Measurements from ENCODE around the gene OPCML. TPM values are rescaled to one million over a fixed set of nuclear protein-coding genes. Genes with fewer than 3 reads are reported as not detected.

OPCML gene
- total RNA-seq, 1 experiment from 2014 or later: not detected

DNA sequence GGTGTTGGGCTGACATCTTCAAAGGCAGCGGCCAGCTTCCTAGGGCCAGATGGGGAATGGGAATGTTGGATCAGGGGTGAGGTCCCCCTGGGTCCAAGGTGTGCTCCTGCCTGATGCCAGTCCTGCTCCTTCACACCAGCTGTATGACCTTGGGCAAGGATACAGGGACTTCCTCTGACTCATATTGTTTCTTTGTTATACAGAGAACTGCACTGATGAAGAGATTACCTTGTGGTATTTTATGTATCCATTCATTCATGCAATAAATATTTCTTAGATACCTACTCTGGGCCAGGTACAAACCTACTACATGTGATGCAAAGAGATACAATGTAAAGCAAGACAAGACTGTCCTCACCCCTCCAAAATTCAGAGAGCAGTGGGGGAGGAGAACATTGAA, 3.9 kb upstream of the OPCML start:
- CTCF ChIA-PET: no interaction called here
- Histone ChIP-seq H3K4me2 (no peak overlapping the region), H3K27me3 (ENCODE audit: insufficient read depth, low read depth) (peaks cover 67% of the 10 kb centered on the region), H3K9me2 (ENCODE audit: insufficient read depth) (no peaks in the 10 kb centered on the region), H3K4me3 (no peak overlapping the region), H3K27ac (no peak overlapping the region), H3K79me2 (ENCODE audit: low read depth) (no peaks in the 10 kb centered on the region), H3K9me3 (ENCODE audit: insufficient read depth, low read depth) (no peaks in the 10 kb centered on the region), H4K20me1 (ENCODE audit: insufficient read depth) (no peaks in the 10 kb centered on the region), H2AFZ (no peak overlapping the region), H3K36me3 (ENCODE audit: low read depth) (no peaks in the 10 kb centered on the region), H3F3A (ENCODE audit: insufficient read depth, low read depth) (no peaks in the 10 kb centered on the region), H3K4me1 (replicated peaks; ENCODE audit: insufficient read depth) (no peaks in the 10 kb centered on the region)
- intact Hi-C loops (cut with micrococcal nuclease; ENCODE audit: unreplicated experiment): no loop called here
- BruUV-seq (replicated peaks): no TSS peak
- DNase-seq: no peak
- POLR2A ChIA-PET (ENCODE audit: unreplicated experiment): no interaction called here
- no peak for TF ChIP-seq EZH2 (IDR thresholded peaks at IDR 0.05; ENCODE audit: low read depth)
- TF ChIP-seq, protein P1, sequence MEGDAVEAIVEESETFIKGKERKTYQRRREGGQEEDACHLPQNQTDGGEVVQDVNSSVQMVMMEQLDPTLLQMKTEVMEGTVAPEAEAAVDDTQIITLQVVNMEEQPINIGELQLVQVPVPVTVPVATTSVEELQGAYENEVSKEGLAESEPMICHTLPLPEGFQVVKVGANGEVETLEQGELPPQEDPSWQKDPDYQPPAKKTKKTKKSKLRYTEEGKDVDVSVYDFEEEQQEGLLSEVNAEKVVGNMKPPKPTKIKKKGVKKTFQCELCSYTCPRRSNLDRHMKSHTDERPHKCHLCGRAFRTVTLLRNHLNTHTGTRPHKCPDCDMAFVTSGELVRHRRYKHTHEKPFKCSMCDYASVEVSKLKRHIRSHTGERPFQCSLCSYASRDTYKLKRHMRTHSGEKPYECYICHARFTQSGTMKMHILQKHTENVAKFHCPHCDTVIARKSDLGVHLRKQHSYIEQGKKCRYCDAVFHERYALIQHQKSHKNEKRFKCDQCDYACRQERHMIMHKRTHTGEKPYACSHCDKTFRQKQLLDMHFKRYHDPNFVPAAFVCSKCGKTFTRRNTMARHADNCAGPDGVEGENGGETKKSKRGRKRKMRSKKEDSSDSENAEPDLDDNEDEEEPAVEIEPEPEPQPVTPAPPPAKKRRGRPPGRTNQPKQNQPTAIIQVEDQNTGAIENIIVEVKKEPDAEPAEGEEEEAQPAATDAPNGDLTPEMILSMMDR (conservative IDR thresholded peaks at IDR 0.05): no peak

DNA sequence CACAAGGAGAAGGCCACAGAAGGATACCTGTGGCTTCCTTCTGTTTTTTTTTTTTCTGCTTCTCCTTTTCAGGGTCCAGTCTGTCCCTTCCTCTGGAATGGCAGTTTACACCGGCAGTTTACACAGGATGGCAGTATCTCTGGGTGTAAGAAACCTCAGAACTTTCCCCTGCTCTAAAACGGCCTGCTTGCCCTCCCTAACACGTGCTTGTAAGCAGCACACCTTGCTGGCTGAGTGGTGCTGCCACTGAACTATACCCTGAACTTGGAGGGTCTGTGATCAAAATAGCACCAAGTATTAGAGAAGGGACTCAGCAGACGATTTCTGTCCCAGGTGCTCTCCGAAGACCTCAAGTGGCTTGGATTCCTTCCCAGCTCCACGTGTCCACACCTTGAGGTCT, 904 bp upstream of the OPCML start:
- intact Hi-C loops (cut with micrococcal nuclease; ENCODE audit: unreplicated experiment): no loop called here
- ChIA-PET POLR2A (ENCODE audit: unreplicated experiment) (no interaction called here), CTCF (no interaction called here)
- H3F3A ChIP-seq (ENCODE audit: insufficient read depth, low read depth): no peaks in the 10 kb centered on the region
- no peaks in the 10 kb centered on the region for H3K9me3 ChIP-seq (ENCODE audit: insufficient read depth, low read depth)
- H3K27ac ChIP-seq: no peak overlapping the region
- no peaks in the 10 kb centered on the region for H4K20me1 ChIP-seq (ENCODE audit: insufficient read depth)
- TF ChIP-seq EZH2 (IDR thresholded peaks at IDR 0.05; ENCODE audit: low read depth): no peak
- TF ChIP-seq, protein P1 (conservative IDR thresholded peaks at IDR 0.05): no peak
- peaks cover 80% of the 10 kb centered on the region for H3K27me3 ChIP-seq (ENCODE audit: insufficient read depth, low read depth)
- no peaks in the 10 kb centered on the region for H3K9me2 ChIP-seq (ENCODE audit: insufficient read depth)
- no TSS peak for BruUV-seq (replicated peaks)
- H2AFZ ChIP-seq: no peak overlapping the region
- H3K36me3 ChIP-seq (ENCODE audit: low read depth): no peaks in the 10 kb centered on the region
- no peak overlapping the region for H3K4me2 ChIP-seq
- H3K79me2 ChIP-seq (ENCODE audit: low read depth): no peaks in the 10 kb centered on the region
- H3K4me3 ChIP-seq: no peak overlapping the region
- H3K4me1 ChIP-seq (replicated peaks; ENCODE audit: insufficient read depth): no peaks in the 10 kb centered on the region
- DNase-seq: no peak

DNA sequence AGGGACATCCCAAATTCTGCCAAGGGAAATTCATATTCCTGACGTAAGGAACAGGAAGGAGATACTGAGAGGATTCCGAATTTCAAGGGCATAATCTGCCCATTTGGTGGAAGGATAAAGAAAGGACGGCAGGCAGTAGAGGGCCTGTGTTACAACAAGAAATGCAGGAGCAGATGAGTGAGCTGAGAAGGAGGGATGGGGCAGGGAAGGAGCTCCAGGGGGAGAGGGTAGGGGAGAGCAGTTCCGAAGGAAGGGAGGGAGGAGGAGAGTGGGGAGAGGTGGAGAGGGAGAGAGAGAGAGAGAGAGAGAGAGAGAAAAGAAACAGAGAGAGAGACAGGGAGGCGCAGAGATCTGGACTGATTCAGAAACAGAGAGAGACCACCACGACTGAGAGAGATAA, 843 bp downstream of the OPCML start:
- no peaks in the 10 kb centered on the region for H4K20me1 ChIP-seq (ENCODE audit: insufficient read depth)
- ChIA-PET POLR2A (ENCODE audit: unreplicated experiment) (no interaction called here), CTCF (no interaction called here)

More for the DNA sequence above, 843 bp downstream of the OPCML start:
- peaks cover 73% of the 10 kb centered on the region for H3K27me3 ChIP-seq (ENCODE audit: insufficient read depth, low read depth)
- H3K27ac ChIP-seq: no peak overlapping the region
- H3K36me3 ChIP-seq (ENCODE audit: low read depth): no peaks in the 10 kb centered on the region
- intact Hi-C loops (cut with micrococcal nuclease; ENCODE audit: unreplicated experiment): no loop called here
- H3F3A ChIP-seq (ENCODE audit: insufficient read depth, low read depth): no peaks in the 10 kb centered on the region
- H3K4me3 ChIP-seq: no peak overlapping the region
- no peak for DNase-seq
- H3K4me1 ChIP-seq (replicated peaks; ENCODE audit: insufficient read depth): no peaks in the 10 kb centered on the region
- H3K79me2 ChIP-seq (ENCODE audit: low read depth): no peaks in the 10 kb centered on the region
- TF ChIP-seq EZH2 (IDR thresholded peaks at IDR 0.05; ENCODE audit: low read depth): no peak
- TF ChIP-seq, protein P1 (conservative IDR thresholded peaks at IDR 0.05): no peak
- no TSS peak for BruUV-seq (replicated peaks)
- H3K4me2 ChIP-seq: no peak overlapping the region
- no peaks in the 10 kb centered on the region for H3K9me3 ChIP-seq (ENCODE audit: insufficient read depth, low read depth)
- H3K9me2 ChIP-seq (ENCODE audit: insufficient read depth): no peaks in the 10 kb centered on the region
- no peak overlapping the region for H2AFZ ChIP-seq

Measured in PC-9 (cell line).